ENCODE results near the gene PCNX2. TPM values are rescaled to one million over a fixed set of nuclear protein-coding genes. Genes with fewer than 3 reads are reported as not detected.

The PCNX2 gene
- polyA plus RNA-seq, 1 donor (not counting 4 experiments of a cell fraction or from before 2014, with no cell fraction given), result 18.0 TPM

DNA sequence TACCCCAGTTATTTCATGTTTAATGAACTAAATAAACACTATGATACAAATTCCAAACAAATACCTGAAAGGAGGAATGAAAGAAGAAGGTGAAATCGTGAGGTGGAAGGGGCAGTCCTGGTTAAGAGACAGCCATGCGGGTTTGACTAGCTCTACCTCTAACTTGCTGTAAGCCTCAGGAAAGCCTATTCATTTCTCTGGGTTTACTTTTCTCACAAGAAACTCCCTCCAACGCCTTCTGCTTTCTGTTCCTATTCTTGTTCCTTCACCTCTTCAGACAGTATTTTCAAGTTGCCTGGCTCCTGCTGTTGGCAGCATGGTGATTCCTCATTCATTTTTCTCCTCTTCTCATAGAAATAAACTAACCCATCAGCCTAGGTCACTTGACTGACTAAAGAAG lies 252.7 kb downstream of the PCNX2 start:
- H3K27ac ChIP-seq (ENCODE audit: control insufficient read depth, insufficient read depth, low read length), result no peak overlapping the region
- no peaks in the 10 kb centered on the region for H3K9me1 ChIP-seq (ENCODE audit: control insufficient read depth, extremely low read depth, insufficient read depth, low read length)
- no peaks in the 10 kb centered on the region for H3K4me1 ChIP-seq (ENCODE audit: control insufficient read depth, extremely low read depth, insufficient read depth, low read length)
- no peaks in the 10 kb centered on the region for H3K79me2 ChIP-seq (ENCODE audit: control insufficient read depth, insufficient read depth, low read length)
- H3K36me3 ChIP-seq (ENCODE audit: control insufficient read depth in 2 of 2, extremely low read depth in 1 of 2, insufficient read depth in 2 of 2, low read length in 2 of 2), result no peaks in the 10 kb centered on the region
- H4K20me1 ChIP-seq (ENCODE audit: control insufficient read depth, extremely low read depth, insufficient read depth, low read length), result no peaks in the 10 kb centered on the region
- FAIRE-seq (no peak), DNase-seq (ENCODE audit: low read depth, low spot score) (no peak)
- H3K9ac ChIP-seq (ENCODE audit: control insufficient read depth, extremely low read depth, insufficient read depth, low read length), result no peak overlapping the region
- TF ChIP-seq CTCF (optimal IDR thresholded peaks at IDR 0.05 in 1 of 3, IDR thresholded peaks at IDR 0.05 in 1 of 3, conservative IDR thresholded peaks at IDR 0.05 in 1 of 3; ENCODE audit: extremely low read depth in 1 of 3, insufficient read depth in 2 of 3, low read length in 3 of 3), result no peak
- TF ChIP-seq EZH2 (IDR thresholded peaks at IDR 0.05; ENCODE audit: low read length), result no peak
- H3K9me3 ChIP-seq (ENCODE audit: control insufficient read depth, low read depth, low read length), result no peaks in the 10 kb centered on the region
- no peak overlapping the region for H3K4me3 ChIP-seq (ENCODE audit: control insufficient read depth in 2 of 3, extremely low read depth in 1 of 3, insufficient read depth in 2 of 3, low read depth in 1 of 3, low read length in 3 of 3)
- no peaks in the 10 kb centered on the region for H3K27me3 ChIP-seq (ENCODE audit: control insufficient read depth, extremely low read depth, insufficient read depth, low read length)
- H2AFZ ChIP-seq (ENCODE audit: control insufficient read depth, low read length), result no peak overlapping the region
- dilution Hi-C loops (cut with MboI; ENCODE audit: extremely low pct_ligation_motif_present, low sequenced_read_pairs), result no loop called here
- no peak overlapping the region for H3K4me2 ChIP-seq (ENCODE audit: control insufficient read depth, extremely low read depth, insufficient read depth, low read depth, low read length)

DNA sequence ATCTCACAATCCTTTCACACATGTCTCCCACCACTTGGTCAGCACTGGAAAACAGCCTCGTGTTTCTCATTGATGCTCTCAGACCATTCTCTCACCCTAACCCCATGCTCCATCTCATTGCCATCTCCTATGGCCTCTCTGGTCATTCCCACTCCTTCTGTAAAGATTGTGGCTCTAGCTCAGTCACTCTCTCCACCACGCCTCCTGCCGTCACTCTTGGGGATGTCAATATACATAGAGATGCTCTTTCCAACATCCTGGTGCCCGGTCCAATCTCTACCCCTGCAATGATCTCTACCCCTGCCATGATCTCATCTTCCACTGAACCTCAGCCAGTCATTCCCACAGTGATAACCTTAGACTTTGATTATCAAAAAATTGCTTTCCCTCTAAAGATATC lies 255.0 kb downstream of the PCNX2 start:
- Histone ChIP-seq H3K79me2 (ENCODE audit: control insufficient read depth, insufficient read depth, low read length) (no peaks in the 10 kb centered on the region), H3K9me3 (ENCODE audit: control insufficient read depth, low read depth, low read length) (no peaks in the 10 kb centered on the region), H2AFZ (ENCODE audit: control insufficient read depth, low read length) (no peak overlapping the region), H3K9ac (ENCODE audit: control insufficient read depth, extremely low read depth, insufficient read depth, low read length) (no peak overlapping the region), H3K4me1 (ENCODE audit: control insufficient read depth, extremely low read depth, insufficient read depth, low read length) (no peaks in the 10 kb centered on the region), H3K27me3 (ENCODE audit: control insufficient read depth, extremely low read depth, insufficient read depth, low read length) (no peaks in the 10 kb centered on the region), H3K4me3 (ENCODE audit: control insufficient read depth in 2 of 3, extremely low read depth in 1 of 3, insufficient read depth in 2 of 3, low read depth in 1 of 3, low read length in 3 of 3) (no peak overlapping the region), H4K20me1 (ENCODE audit: control insufficient read depth, extremely low read depth, insufficient read depth, low read length) (no peaks in the 10 kb centered on the region), H3K9me1 (ENCODE audit: control insufficient read depth, extremely low read depth, insufficient read depth, low read length) (no peaks in the 10 kb centered on the region), H3K36me3 (ENCODE audit: control insufficient read depth in 2 of 2, extremely low read depth in 1 of 2, insufficient read depth in 2 of 2, low read length in 2 of 2) (no peaks in the 10 kb centered on the region), H3K27ac (ENCODE audit: control insufficient read depth, insufficient read depth, low read length) (no peak overlapping the region), H3K4me2 (ENCODE audit: control insufficient read depth, extremely low read depth, insufficient read depth, low read depth, low read length) (no peak overlapping the region)
- dilution Hi-C loops (cut with MboI; ENCODE audit: extremely low pct_ligation_motif_present, low sequenced_read_pairs), result no loop called here
- FAIRE-seq (no peak), DNase-seq (ENCODE audit: low read depth, low spot score) (no peak)
- no peak for TF ChIP-seq CTCF (optimal IDR thresholded peaks at IDR 0.05 in 1 of 3, IDR thresholded peaks at IDR 0.05 in 1 of 3, conservative IDR thresholded peaks at IDR 0.05 in 1 of 3; ENCODE audit: extremely low read depth in 1 of 3, insufficient read depth in 2 of 3, low read length in 3 of 3)
